Choroid plexus epithelial cell (primary cell): ENCODE data around the gene SNRNP40.
A peak's percentile ranks its signal among the peaks of the same experiment; 100 is the strongest.

ENCODE experiments used
- DNase-seq: peaks from one replicate; pipeline ENCODE4 v3.0.0-alpha.2; 2010; ENCODE audit warnings: low read depth
- H3K4me3 ChIP-seq: 2 replicates; pipeline ENCODE4 v1.5.1; 2011; ENCODE audit warnings: low read depth, mild to moderate bottlenecking, control low read depth, low read length, moderate library complexity
- TF ChIP-seq, protein P1 (sequence below): conservative IDR thresholded peaks from 2 replicates; pipeline ENCODE4 v1.5.1; 2011; ENCODE audit warnings: low read depth, mild to moderate bottlenecking, control low read depth, inconsistent platforms, low read length, moderate library complexity

Gene SNRNP40

DNA sequence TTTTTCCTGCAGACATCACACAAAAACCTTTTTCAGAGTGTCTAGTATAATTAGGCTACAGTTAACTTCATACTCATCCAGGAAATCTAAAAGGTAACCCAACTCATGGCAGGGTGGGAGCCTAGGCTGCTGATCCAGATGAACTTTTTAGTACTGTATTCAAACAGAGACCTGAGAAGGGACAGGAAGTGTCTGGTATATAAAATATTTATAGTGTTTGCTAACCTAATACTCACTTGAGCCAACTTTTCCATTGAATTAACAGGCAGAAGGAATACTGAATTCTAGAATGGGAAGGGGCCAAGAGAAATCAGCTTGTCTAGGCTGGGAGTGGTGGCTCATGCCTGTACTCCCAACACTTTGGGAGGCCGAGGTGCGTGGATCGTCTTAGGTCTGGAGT, 34.7 kb downstream of the SNRNP40 start:
- H3K4me3 ChIP-seq, result no peak overlapping the region
- TF ChIP-seq, protein P1, sequence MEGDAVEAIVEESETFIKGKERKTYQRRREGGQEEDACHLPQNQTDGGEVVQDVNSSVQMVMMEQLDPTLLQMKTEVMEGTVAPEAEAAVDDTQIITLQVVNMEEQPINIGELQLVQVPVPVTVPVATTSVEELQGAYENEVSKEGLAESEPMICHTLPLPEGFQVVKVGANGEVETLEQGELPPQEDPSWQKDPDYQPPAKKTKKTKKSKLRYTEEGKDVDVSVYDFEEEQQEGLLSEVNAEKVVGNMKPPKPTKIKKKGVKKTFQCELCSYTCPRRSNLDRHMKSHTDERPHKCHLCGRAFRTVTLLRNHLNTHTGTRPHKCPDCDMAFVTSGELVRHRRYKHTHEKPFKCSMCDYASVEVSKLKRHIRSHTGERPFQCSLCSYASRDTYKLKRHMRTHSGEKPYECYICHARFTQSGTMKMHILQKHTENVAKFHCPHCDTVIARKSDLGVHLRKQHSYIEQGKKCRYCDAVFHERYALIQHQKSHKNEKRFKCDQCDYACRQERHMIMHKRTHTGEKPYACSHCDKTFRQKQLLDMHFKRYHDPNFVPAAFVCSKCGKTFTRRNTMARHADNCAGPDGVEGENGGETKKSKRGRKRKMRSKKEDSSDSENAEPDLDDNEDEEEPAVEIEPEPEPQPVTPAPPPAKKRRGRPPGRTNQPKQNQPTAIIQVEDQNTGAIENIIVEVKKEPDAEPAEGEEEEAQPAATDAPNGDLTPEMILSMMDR, result no peak
- no peak for DNase-seq

DNA sequence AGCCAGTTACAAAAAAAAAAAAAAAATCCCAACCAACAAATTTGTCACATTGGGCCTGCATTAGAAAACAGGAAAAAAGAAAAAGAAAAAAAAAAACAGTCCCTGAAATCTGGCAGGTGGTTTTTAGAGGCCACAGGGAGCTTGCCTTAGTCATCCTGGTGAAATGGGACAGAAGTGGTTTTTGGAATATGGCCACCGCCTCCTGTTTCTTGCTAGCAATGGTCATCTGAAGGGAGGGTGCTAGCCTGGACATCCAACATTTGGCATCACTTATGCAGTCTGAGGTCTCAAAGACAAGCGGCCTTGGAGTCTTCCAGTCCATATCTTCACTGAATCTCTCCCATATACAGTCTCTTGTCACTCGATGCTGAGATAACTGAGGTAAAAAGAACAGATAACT, 36.8 kb downstream of the SNRNP40 start:
- H3K4me3 ChIP-seq, result no peak overlapping the region
- TF ChIP-seq, protein P1, result no peak
- no peak for DNase-seq

DNA sequence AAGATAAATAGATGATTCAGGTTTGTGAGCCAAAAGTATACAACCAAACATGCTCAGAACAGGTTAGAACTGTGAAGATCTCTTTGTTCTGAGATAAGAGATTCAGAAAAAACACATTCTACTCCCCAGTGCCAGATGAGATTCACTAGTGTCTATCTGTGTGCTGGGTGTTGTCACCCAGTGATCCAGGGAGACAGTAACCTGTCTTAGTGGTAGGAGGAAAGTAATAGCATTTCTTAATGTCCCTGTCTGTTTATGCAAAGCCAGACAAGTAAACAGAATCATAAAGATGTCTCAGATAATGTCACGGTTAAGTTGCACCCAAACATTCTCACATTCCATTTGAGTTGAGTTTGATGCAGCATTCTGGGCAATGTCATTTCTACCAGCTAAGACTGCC, 38.0 kb downstream of the SNRNP40 start:
- DNase-seq, result no peak
- no peak overlapping the region for H3K4me3 ChIP-seq
- TF ChIP-seq, protein P1, result no peak

DNA sequence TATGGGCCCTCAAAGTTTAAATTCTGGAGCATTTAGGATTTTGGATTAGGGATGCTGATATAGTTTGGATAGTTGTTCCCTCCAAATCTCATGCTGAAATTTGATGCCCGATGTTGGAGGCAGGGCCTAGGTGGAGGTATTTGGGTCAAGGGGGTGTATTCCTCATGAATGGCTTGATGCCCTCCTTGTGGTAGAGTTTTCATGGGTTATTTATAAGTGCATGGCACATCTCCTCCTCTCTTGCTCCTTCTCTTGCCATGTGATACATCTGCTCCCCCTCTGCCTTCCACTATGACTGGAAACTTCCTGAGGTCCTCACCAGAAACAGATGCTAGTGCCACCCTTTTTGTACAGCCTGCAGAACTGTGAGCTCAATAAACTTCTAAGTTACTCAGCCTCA, 39.4 kb downstream of the SNRNP40 start:
- no peak overlapping the region for H3K4me3 ChIP-seq
- no peak for DNase-seq
- TF ChIP-seq, protein P1, result no peak

DNA sequence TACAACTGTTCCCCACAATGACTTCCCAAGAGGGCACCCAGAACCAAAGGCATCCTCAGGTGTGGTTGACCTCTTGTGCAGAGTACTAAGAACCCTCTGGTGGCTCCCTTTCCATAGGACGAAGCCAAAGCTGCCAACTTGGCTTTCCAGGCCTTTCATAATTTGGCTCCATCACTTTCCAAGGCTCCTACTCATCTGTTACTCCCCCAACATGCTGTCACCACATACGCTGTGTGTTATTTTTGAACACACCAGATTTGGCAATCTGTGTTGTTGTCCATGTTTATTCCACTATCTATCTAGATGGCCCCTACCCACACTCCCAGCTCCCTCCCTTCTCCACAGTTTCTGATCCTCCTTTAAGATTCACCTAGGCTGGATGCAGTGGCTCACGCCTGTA, 46.7 kb downstream of the SNRNP40 start:
- TF ChIP-seq, protein P1, result no peak
- no peak for DNase-seq
- no peak overlapping the region for H3K4me3 ChIP-seq

DNA sequence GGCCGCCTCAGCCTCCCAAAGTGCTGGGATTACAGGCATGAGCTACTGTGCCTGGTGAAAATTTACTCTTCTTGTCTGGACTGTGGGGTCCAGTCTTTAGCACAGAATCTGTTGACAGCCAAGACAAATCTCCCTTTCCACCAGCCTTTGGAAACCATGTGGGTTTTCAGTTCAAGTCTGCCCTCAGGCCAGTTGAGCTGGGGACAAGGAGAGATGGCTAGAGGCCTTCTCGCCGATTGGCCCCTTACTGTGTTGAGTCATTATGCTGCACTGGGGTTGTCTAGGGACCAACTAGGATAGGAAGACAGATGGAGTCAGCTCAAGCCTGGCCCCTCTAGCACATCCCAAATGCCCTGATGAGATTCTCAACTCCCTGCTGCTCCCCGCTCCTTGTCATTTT, 48.3 kb downstream of the SNRNP40 start:
- DNase-seq, result no peak
- TF ChIP-seq, protein P1, result no peak
- H3K4me3 ChIP-seq, result no peak overlapping the region

DNA sequence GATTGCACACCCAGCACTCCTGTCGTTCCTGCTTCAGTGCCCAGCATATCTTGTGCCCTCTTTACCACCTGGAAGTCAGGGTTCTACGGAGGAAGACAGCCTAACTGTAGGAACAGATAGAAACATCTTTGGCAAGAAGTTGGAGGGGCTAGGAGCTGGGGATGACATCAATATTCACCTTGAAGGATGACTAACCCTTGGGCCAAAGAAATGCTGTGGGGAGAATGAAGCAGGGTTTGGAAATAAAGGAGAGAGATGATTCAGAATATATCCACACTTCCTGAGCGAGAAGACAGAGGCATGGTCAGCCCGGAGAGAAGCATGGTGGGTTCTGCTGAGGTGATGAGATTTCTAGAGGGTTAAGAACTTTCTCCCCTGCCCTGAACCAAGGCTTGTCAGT, 52.3 kb downstream of the SNRNP40 start:
- peak; percentile 14 for DNase-seq
- TF ChIP-seq, protein P1, result no peak
- no peak overlapping the region for H3K4me3 ChIP-seq
